ENCODE results near the gene C1orf115.

- no peak for TF ChIP-seq POLR2A (IDR thresholded peaks at IDR 0.05)
- no peak for TF ChIP-seq CTCF (IDR thresholded peaks at IDR 0.05)
Observed at GRCh38 chr1:220670365-220670764, 19.8 kb upstream of the C1orf115 start.

Data from sigmoid colon (tissue), 3 donors.